Coronary artery (tissue), 2 donors: ENCODE data around the gene DMPK.
A peak's percentile ranks its signal among the peaks of the same experiment; 100 is the strongest.

Experiments used
- DNase-seq: peaks from one replicate; pipeline ENCODE4 v3.0.0-alpha.2; 2017; ENCODE audit warnings: low spot score
- H3K27ac ChIP-seq, 2 donors: fragments of 200-600 bp; sonication (generic); one replicate each; pipeline ENCODE4 v1.5.1; 2016 to 2019
- H3K4me3 ChIP-seq: fragments of 200-600 bp; sonication (generic); 2 replicates; pipeline ENCODE4 v1.5.1; 2016; ENCODE audit warnings: mild to moderate bottlenecking, moderate library complexity
- CTCF ChIP-seq: fragments of 200-600 bp; sonication (generic); IDR thresholded peaks from one replicate; pipeline ENCODE4 v1.5.1; 2019; ENCODE audit warnings: antibody characterized with exemption

Gene DMPK

GRCh38 chr19:45785781-45786532 lies 3.7 kb upstream of the DMPK start:
- Histone ChIP-seq H3K27ac (peak overlapping the region; percentile 92 to 97), H3K4me3 (no peak overlapping the region)
- DNase-seq, result no peak
- TF ChIP-seq CTCF, result no peak

GRCh38 chr19:45785097-45785496 lies 2.8 kb upstream of the DMPK start:
- Histone ChIP-seq H3K4me3 (no peak overlapping the region), H3K27ac (peak overlapping the region; percentile 92 to 97)
- TF ChIP-seq CTCF, result no peak
- no peak for DNase-seq

GRCh38 chr19:45784096-45784495 lies 1.8 kb upstream of the DMPK start:
- peak overlapping the region; percentile 92 to 97 for H3K27ac ChIP-seq
- peak overlapping the region; percentile 69 for H3K4me3 ChIP-seq

GRCh38 chr19:45782820-45783785 lies 813 bp upstream of the DMPK start:
- TF ChIP-seq CTCF, result no peak
- peak overlapping the region; percentile 69 for H3K4me3 ChIP-seq
- H3K27ac ChIP-seq, result peak overlapping the region; percentile 92 to 97
- peak; percentile 94 for DNase-seq

More at GRCh38 chr19:45784096-45784495, 1.8 kb upstream of the DMPK start:
- DNase-seq, result no peak
- TF ChIP-seq CTCF, result no peak

GRCh38 chr19:45781214-45782161 lies 802 bp downstream of the DMPK start:
- no peak for DNase-seq
- H3K27ac ChIP-seq, result peak overlapping the region; percentile 92 to 97
- no peak for TF ChIP-seq CTCF
- peak overlapping the region; percentile 69 for H3K4me3 ChIP-seq

GRCh38 chr19:45780448-45781213 lies 1.7 kb downstream of the DMPK start:
- DNase-seq, result no peak
- H3K4me3 ChIP-seq, result peak overlapping the region; percentile 69
- no peak for TF ChIP-seq CTCF
- H3K27ac ChIP-seq, result peak overlapping the region; percentile 92 to 97
